ENCODE data around the gene MEF2C. TPM values are rescaled to one million over a fixed set of nuclear protein-coding genes. Genes with fewer than 3 reads are reported as not detected.

Gene MEF2C
- total RNA-seq, 1 donor from 2014 or later: 54.2 TPM

- no peak overlapping the region for H3K4me3 ChIP-seq
- no peaks in the 10 kb centered on the region for H3K9me3 ChIP-seq (replicated peaks)
- peaks cover 11% of the 10 kb centered on the region for H3K36me3 ChIP-seq
- H3K27me3 ChIP-seq (ENCODE audit: low read depth): no peaks in the 10 kb centered on the region
- no peak for DNase-seq
- intact Hi-C loops (cut with micrococcal nuclease): no loop called here
- no peak overlapping the region for H3K27ac ChIP-seq (replicated peaks)
- no peak for TF ChIP-seq CTCF (IDR thresholded peaks at IDR 0.05; ENCODE audit: borderline replicate concordance)
- peaks cover 29% of the 10 kb centered on the region for H3K4me1 ChIP-seq
Measured at GRCh38 chr5:88769165-88769564, 113.8 kb downstream of the MEF2C start.

- Histone ChIP-seq H3K4me3 (no peak overlapping the region), H3K27me3 (ENCODE audit: low read depth) (no peaks in the 10 kb centered on the region), H3K36me3 (peaks cover 8% of the 10 kb centered on the region), H3K4me1 (peaks cover 29% of the 10 kb centered on the region), H3K9me3 (replicated peaks) (no peaks in the 10 kb centered on the region), H3K27ac (replicated peaks) (no peak overlapping the region)
- no peak for TF ChIP-seq CTCF (IDR thresholded peaks at IDR 0.05; ENCODE audit: borderline replicate concordance)
- intact Hi-C loops (cut with micrococcal nuclease): no loop called here
- DNase-seq: no peak
Measured at GRCh38 chr5:88768411-88768810, 114.6 kb downstream of the MEF2C start.

GRCh38 chr5:88765798-88766197 lies 117.2 kb downstream of the MEF2C start:
- Histone ChIP-seq H3K27me3 (ENCODE audit: low read depth) (no peaks in the 10 kb centered on the region), H3K9me3 (replicated peaks) (no peaks in the 10 kb centered on the region), H3K4me3 (no peak overlapping the region), H3K36me3 (peaks cover 5% of the 10 kb centered on the region), H3K4me1 (peaks cover 38% of the 10 kb centered on the region), H3K27ac (replicated peaks) (no peak overlapping the region)
- no peak for TF ChIP-seq CTCF (IDR thresholded peaks at IDR 0.05; ENCODE audit: borderline replicate concordance)
- intact Hi-C loops (cut with micrococcal nuclease): no loop called here
- no peak for DNase-seq

- no peak for DNase-seq
- intact Hi-C loops (cut with micrococcal nuclease): no loop called here
- no peak for TF ChIP-seq CTCF (IDR thresholded peaks at IDR 0.05; ENCODE audit: borderline replicate concordance)
- H3K9me3 ChIP-seq (replicated peaks): no peaks in the 10 kb centered on the region
- no peak overlapping the region for H3K27ac ChIP-seq (replicated peaks)
- H3K4me1 ChIP-seq: peaks cover 38% of the 10 kb centered on the region
- peaks cover 12% of the 10 kb centered on the region for H3K36me3 ChIP-seq
- H3K4me3 ChIP-seq: no peak overlapping the region
- H3K27me3 ChIP-seq (ENCODE audit: low read depth): no peaks in the 10 kb centered on the region
Measured at GRCh38 chr5:88765171-88765570, 117.8 kb downstream of the MEF2C start.

- DNase-seq: no peak
- intact Hi-C loops (cut with micrococcal nuclease): no loop called here
- H3K4me3 ChIP-seq: no peak overlapping the region
- no peaks in the 10 kb centered on the region for H3K27me3 ChIP-seq (ENCODE audit: low read depth)
- TF ChIP-seq CTCF (IDR thresholded peaks at IDR 0.05; ENCODE audit: borderline replicate concordance): no peak
- H3K9me3 ChIP-seq (replicated peaks): no peaks in the 10 kb centered on the region
- H3K27ac ChIP-seq (replicated peaks): peak overlapping the region; percentile 43
- H3K36me3 ChIP-seq: peaks cover 32% of the 10 kb centered on the region
- H3K4me1 ChIP-seq: peaks cover 13% of the 10 kb centered on the region
Measured at GRCh38 chr5:88761939-88762338, 121.0 kb downstream of the MEF2C start.
